A549 (cell line): ENCODE results near the gene OR8B4. TPM values are rescaled to one million over a fixed set of nuclear protein-coding genes. Genes with fewer than 3 reads are reported as not detected.

Experiments used
- ATAC-seq, 2 experiments: fragments of 200-7000 bp in 1 of 2; fragments of >200 bp in 1 of 2; cut with Nextera tagmentation in 1 of 2; cut with Tn5 transposase in 1 of 2; 3 replicates each; pipeline versions ENCODE4 v1.8.0 to v1.9.1; 2018 to 2020; ENCODE audit warnings: mild to moderate bottlenecking in 1 of 2, moderate library complexity in 1 of 2
- CTCF ChIA-PET: fragments of 300-600 bp; sonication (Branson Sonifier 250); formaldehyde crosslinking; extraction: SDS; loops from one replicate; lab custom pipeline; 2021; ENCODE audit warnings: antibody characterized with exemption, inconsistent platforms; lab: Yijun Ruan, JAX
- POLR2A ChIA-PET: fragments of 350-600 bp; formaldehyde crosslinking; extraction: SDS; loops from one replicate; lab custom pipeline; 2021; ENCODE audit warnings: antibody characterized with exemption, inconsistent platforms; lab: Yijun Ruan, JAX
- DNase-seq, 2 experiments: peaks; one replicate each; pipeline versions ENCODE4 v3.0.0 to v3.0.0-alpha.2; 2011 to 2016; ENCODE audit warnings: low read depth in 1 of 2, low spot score in 1 of 2
- FAIRE-seq: peaks from 2 replicates; lab custom pipeline; 2011; peaks lifted over from hg19 to GRCh38; lab: Jason Lieb, UNC
- H3K27ac ChIP-seq, 2 experiments: fragments of >200 bp; sonication (Bioruptor Twin); formaldehyde crosslinking; 3 replicates each; pipeline ENCODE4 v1.5.1; 2016 to 2017
- H3K4me1 ChIP-seq: fragments of >200 bp; sonication (Bioruptor Twin); formaldehyde crosslinking; 3 replicates; pipeline ENCODE4 v1.6.1; 2016
- H3K4me2 ChIP-seq: fragments of >200 bp; sonication (Bioruptor Twin); formaldehyde crosslinking; 3 replicates; pipeline ENCODE4 v1.6.1; 2016
- H3K4me3 ChIP-seq: fragments of >200 bp; sonication (Bioruptor Twin); formaldehyde crosslinking; 3 replicates; pipeline ENCODE4 v1.5.1; 2016
- H3K9me3 ChIP-seq: fragments of >200 bp; sonication (Bioruptor Twin); formaldehyde crosslinking; 3 replicates; pipeline ENCODE4 v1.6.1; 2016
- CBX2 ChIP-seq: fragments of 200-600 bp; sonication (generic); IDR thresholded peaks from 2 replicates; pipeline ENCODE4 v1.6.1; 2016; ENCODE audit warnings: low read depth, mild to moderate bottlenecking, borderline replicate concordance
- CBX8 ChIP-seq: fragments of 200-600 bp; sonication (generic); IDR thresholded peaks from 2 replicates; pipeline ENCODE4 v1.6.1; 2016
- CHD2 ChIP-seq: fragments of 150-350 bp; IDR thresholded peaks from 2 replicates; pipeline ENCODE4 v1.6.1; 2014; ENCODE audit warnings: low read length; ENCODE audit not compliant: partially characterized antibody
- ELK1 ChIP-seq: fragments of 150-350 bp; IDR thresholded peaks from 2 replicates; pipeline ENCODE4 v1.6.1; 2014; ENCODE audit warnings: low read depth, mild to moderate bottlenecking, low read length
- ESRRA ChIP-seq: fragments of 150-350 bp; IDR thresholded peaks from 2 replicates; pipeline ENCODE4 v1.6.1; 2014; ENCODE audit warnings: mild to moderate bottlenecking, low read length, borderline replicate concordance
- HDAC2 ChIP-seq: fragments of 200-600 bp; sonication (generic); IDR thresholded peaks from 2 replicates; pipeline ENCODE4 v1.6.1; 2016
- HMGXB4 ChIP-seq: fragments of 250-450 bp; sonication (Bioruptor Pico); IDR thresholded peaks from 2 replicates; pipeline ENCODE4 v1.5.0; 2021; ENCODE audit warnings: mild to moderate bottlenecking, moderate library complexity, borderline replicate concordance
- HOXA7 ChIP-seq: fragments of 250-450 bp; sonication (Bioruptor Pico); IDR thresholded peaks from 2 replicates; pipeline ENCODE4 v1.5.0; 2020; ENCODE audit warnings: mild to moderate bottlenecking, moderate library complexity
- HOXB13 ChIP-seq: fragments of 250-450 bp; sonication (Bioruptor Pico); IDR thresholded peaks from 2 replicates; pipeline ENCODE4 v1.5.0; 2020; ENCODE audit warnings: low read depth, mild to moderate bottlenecking, moderate library complexity
- HOXB5 ChIP-seq: fragments of 250-450 bp; sonication (Bioruptor Pico); IDR thresholded peaks from 2 replicates; pipeline ENCODE4 v1.5.0; 2020; ENCODE audit warnings: mild to moderate bottlenecking, moderate library complexity
- KDM5A ChIP-seq: fragments of 200-600 bp; sonication (generic); IDR thresholded peaks from 2 replicates; pipeline ENCODE4 v1.6.1; 2016; ENCODE audit warnings: antibody characterized with exemption, mild to moderate bottlenecking
- PHF8 ChIP-seq: fragments of 200-600 bp; sonication (generic); IDR thresholded peaks from 2 replicates; pipeline ENCODE4 v1.6.1; 2016; ENCODE audit warnings: low read depth, mild to moderate bottlenecking, antibody characterized with exemption, moderate library complexity, borderline replicate concordance
- RAD21 ChIP-seq, 2 experiments: fragments of >200 bp in 1 of 2; sonication (Bioruptor Twin) in 1 of 2; formaldehyde crosslinking in 1 of 2; IDR thresholded peaks in 1 of 2; conservative IDR thresholded peaks in 1 of 2; 2 replicates in 1 of 2; 3 replicates in 1 of 2; pipeline ENCODE4 v1.6.1; 2012 to 2018; ENCODE audit warnings: inconsistent platforms in 1 of 2
- TFCP2L1 ChIP-seq: fragments of 250-450 bp; sonication (Bioruptor Pico); IDR thresholded peaks from 2 replicates; pipeline ENCODE4 v1.5.0; 2021; ENCODE audit warnings: mild to moderate bottlenecking
- ZC3H11A ChIP-seq: fragments of 450-650 bp; IDR thresholded peaks from 2 replicates; pipeline ENCODE4 v1.6.1; 2014; ENCODE audit warnings: antibody characterized with exemption, mild to moderate bottlenecking
- ZFP36 ChIP-seq: fragments of 450-650 bp; IDR thresholded peaks from 2 replicates; pipeline ENCODE4 v1.6.1; 2014; ENCODE audit warnings: borderline replicate concordance; ENCODE audit not compliant: partially characterized antibody
- ZSCAN20 ChIP-seq: fragments of 250-450 bp; sonication (Bioruptor Pico); IDR thresholded peaks from 2 replicates; pipeline ENCODE4 v1.8.0; 2022; ENCODE audit warnings: mild to moderate bottlenecking, moderate library complexity
- WGBS: methylation state at CpG from one replicate; pipeline ENCODE4 v1.1.6; 2017; ENCODE audit errors: missing lambda C conversion rate; 5-methylcytosine and 5-hydroxymethylcytosine counted together
- polyA plus RNA-seq, 4 experiments: library from polyadenylated mRNA; depleted of rRNA in 3 of 4; stranded (reverse); fragments of >200 nt; fragmentation: RNase III in 1 of 4; extraction: RNeasy Plus Mini Kit Qiagen cat#74134 plus additional on column Dnase treatment in 1 of 4; gene quantifications; 2 replicates in 3 of 4; 3 replicates in 1 of 4; pipeline ENCODE4 v1.2.3, GENCODE V29; 2011 to 2017
- TF ChIP-seq, protein P1 (sequence below): IDR thresholded peaks from 2 replicates; pipeline ENCODE4 v1.6.1; 2012; ENCODE audit warnings: low read depth, borderline replicate concordance
- TF ChIP-seq, protein P2 (sequence below): fragments of >200 bp; sonication (Bioruptor Twin); formaldehyde crosslinking; IDR thresholded peaks from 3 replicates; pipeline ENCODE4 v1.5.1; 2016

Gene OR8B4
- polyA plus RNA-seq, 2 of the 4 experiments (the other 2 are of a cell fraction): not detected

- TF ChIP-seq HOXB13 (CRISPR knock-in tag) (no peak), CBX2 (no peak), RAD21 (conservative IDR thresholded peaks at IDR 0.05 in 1 of 2, IDR thresholded peaks at IDR 0.05 in 1 of 2) (no peak), ZC3H11A (no peak), KDM5A (no peak), HOXB5 (CRISPR knock-in tag) (no peak), ZSCAN20 (CRISPR knock-in tag) (no peak), ZFP36 (no peak), PHF8 (no peak)
These were observed 40.7 kb upstream of the OR8B4 start (continued) for GRCh38 chr11:124465368-124465767.

DNA sequence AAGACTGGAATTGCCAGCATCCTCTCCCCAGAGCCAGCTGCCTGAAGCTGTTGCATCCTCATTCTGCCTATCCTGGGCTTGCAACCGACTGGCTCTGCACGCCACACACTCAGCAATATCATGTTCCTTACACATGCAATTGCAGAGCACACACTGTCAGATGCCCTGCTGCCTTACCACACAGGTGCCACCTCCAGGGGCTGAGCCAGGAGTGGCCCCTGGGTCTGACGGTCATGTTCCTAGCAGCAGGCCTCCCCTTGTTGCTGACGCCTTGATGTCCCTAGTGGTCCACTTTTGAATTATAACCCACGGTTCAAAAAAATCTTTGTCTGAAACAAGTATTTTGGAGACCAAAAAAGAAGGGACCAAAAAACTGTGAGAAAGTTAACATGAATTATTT, 39.3 kb upstream of the OR8B4 start:
- POLR2A ChIA-PET: no interaction called here
- no peaks in the 10 kb centered on the region for H3K9me3 ChIP-seq
- 15% methylated on average over 5 of the region's 5 CpGs for WGBS

More for the DNA sequence above, 39.3 kb upstream of the OR8B4 start:
- FAIRE-seq (no peak), DNase-seq (no peak), ATAC-seq (no peak)
- CTCF ChIA-PET: interaction anchor here (1.1 kb wide), 1 partner anchor 87 kb away, joined by 3 read pairs; no protein-coding TSS in a partner anchor
- Histone ChIP-seq H3K4me3 (no peak overlapping the region), H3K27ac (no peak overlapping the region), H3K4me1 (no peaks in the 10 kb centered on the region)
- no peak for TF ChIP-seq HDAC2
- TF ChIP-seq HMGXB4 (CRISPR knock-in tag): no peak
- no peak for TF ChIP-seq KDM5A
- TF ChIP-seq CHD2: no peak
- TF ChIP-seq HOXA7: no peak
- no peak for TF ChIP-seq TFCP2L1 (CRISPR knock-in tag)
- TF ChIP-seq CBX8: no peak
- TF ChIP-seq ELK1: no peak
- TF ChIP-seq, protein P1, sequence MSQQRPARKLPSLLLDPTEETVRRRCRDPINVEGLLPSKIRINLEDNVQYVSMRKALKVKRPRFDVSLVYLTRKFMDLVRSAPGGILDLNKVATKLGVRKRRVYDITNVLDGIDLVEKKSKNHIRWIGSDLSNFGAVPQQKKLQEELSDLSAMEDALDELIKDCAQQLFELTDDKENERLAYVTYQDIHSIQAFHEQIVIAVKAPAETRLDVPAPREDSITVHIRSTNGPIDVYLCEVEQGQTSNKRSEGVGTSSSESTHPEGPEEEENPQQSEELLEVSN: no peak
- no peak for TF ChIP-seq ESRRA
- TF ChIP-seq, protein P2, sequence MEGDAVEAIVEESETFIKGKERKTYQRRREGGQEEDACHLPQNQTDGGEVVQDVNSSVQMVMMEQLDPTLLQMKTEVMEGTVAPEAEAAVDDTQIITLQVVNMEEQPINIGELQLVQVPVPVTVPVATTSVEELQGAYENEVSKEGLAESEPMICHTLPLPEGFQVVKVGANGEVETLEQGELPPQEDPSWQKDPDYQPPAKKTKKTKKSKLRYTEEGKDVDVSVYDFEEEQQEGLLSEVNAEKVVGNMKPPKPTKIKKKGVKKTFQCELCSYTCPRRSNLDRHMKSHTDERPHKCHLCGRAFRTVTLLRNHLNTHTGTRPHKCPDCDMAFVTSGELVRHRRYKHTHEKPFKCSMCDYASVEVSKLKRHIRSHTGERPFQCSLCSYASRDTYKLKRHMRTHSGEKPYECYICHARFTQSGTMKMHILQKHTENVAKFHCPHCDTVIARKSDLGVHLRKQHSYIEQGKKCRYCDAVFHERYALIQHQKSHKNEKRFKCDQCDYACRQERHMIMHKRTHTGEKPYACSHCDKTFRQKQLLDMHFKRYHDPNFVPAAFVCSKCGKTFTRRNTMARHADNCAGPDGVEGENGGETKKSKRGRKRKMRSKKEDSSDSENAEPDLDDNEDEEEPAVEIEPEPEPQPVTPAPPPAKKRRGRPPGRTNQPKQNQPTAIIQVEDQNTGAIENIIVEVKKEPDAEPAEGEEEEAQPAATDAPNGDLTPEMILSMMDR: no peak
- TF ChIP-seq, all 56 proteins: peak for 0
- no peak overlapping the region for H3K4me2 ChIP-seq
